ENCODE results near the gene LRCH4.

LRCH4 gene

GRCh38 chr7:100590077-100590737 lies 4.3 kb upstream of the LRCH4 start:
- TF ChIP-seq, protein P1, sequence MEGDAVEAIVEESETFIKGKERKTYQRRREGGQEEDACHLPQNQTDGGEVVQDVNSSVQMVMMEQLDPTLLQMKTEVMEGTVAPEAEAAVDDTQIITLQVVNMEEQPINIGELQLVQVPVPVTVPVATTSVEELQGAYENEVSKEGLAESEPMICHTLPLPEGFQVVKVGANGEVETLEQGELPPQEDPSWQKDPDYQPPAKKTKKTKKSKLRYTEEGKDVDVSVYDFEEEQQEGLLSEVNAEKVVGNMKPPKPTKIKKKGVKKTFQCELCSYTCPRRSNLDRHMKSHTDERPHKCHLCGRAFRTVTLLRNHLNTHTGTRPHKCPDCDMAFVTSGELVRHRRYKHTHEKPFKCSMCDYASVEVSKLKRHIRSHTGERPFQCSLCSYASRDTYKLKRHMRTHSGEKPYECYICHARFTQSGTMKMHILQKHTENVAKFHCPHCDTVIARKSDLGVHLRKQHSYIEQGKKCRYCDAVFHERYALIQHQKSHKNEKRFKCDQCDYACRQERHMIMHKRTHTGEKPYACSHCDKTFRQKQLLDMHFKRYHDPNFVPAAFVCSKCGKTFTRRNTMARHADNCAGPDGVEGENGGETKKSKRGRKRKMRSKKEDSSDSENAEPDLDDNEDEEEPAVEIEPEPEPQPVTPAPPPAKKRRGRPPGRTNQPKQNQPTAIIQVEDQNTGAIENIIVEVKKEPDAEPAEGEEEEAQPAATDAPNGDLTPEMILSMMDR (IDR thresholded peaks at IDR 0.05; ENCODE audit: insufficient read depth, low read length, poor library complexity, severe bottlenecking): no peak
- Histone ChIP-seq H3K4me2 (ENCODE audit: low read depth, low read length, poor library complexity, severe bottlenecking) (no peak overlapping the region), H3K9ac (ENCODE audit: low read length) (no peak overlapping the region), H3K79me2 (ENCODE audit: insufficient read depth, low read length) (peaks cover 4% of the 10 kb centered on the region), H3K9me2 (replicated peaks; ENCODE audit: insufficient read depth, low read length) (no peaks in the 10 kb centered on the region), H3K27ac (ENCODE audit: low read depth, low read length) (no peak overlapping the region), H3K9me3 (ENCODE audit: insufficient read depth, low read length) (no peaks in the 10 kb centered on the region), H3K36me3 (ENCODE audit: low read length) (no peaks in the 10 kb centered on the region), H3K27me3 (ENCODE audit: low read length) (no peaks in the 10 kb centered on the region), H2AFZ (ENCODE audit: low read depth, low read length, severe bottlenecking) (no peak overlapping the region), H4K20me1 (ENCODE audit: low read depth, low read length) (no peaks in the 10 kb centered on the region), H3K4me3 (ENCODE audit: insufficient read depth, low read length, poor library complexity, severe bottlenecking) (no peak overlapping the region), H3F3A (ENCODE audit: insufficient read depth) (no peaks in the 10 kb centered on the region)

- Histone ChIP-seq H3F3A (ENCODE audit: insufficient read depth) (no peaks in the 10 kb centered on the region), H3K9me2 (replicated peaks; ENCODE audit: insufficient read depth, low read length) (no peaks in the 10 kb centered on the region), H3K36me3 (ENCODE audit: low read length) (no peaks in the 10 kb centered on the region), H3K27ac (ENCODE audit: low read depth, low read length) (no peak overlapping the region), H3K79me2 (ENCODE audit: insufficient read depth, low read length) (peaks cover 12% of the 10 kb centered on the region), H2AFZ (ENCODE audit: low read depth, low read length, severe bottlenecking) (no peak overlapping the region), H4K20me1 (ENCODE audit: low read depth, low read length) (no peaks in the 10 kb centered on the region), H3K4me2 (ENCODE audit: low read depth, low read length, poor library complexity, severe bottlenecking) (no peak overlapping the region), H3K27me3 (ENCODE audit: low read length) (no peaks in the 10 kb centered on the region), H3K9me3 (ENCODE audit: insufficient read depth, low read length) (no peaks in the 10 kb centered on the region), H3K9ac (ENCODE audit: low read length) (no peak overlapping the region), H3K4me3 (ENCODE audit: insufficient read depth, low read length, poor library complexity, severe bottlenecking) (no peak overlapping the region)
- TF ChIP-seq, protein P1 (IDR thresholded peaks at IDR 0.05; ENCODE audit: insufficient read depth, low read length, poor library complexity, severe bottlenecking): no peak
- no peak for TF ChIP-seq EZH2phosphoT487 (conservative IDR thresholded peaks at IDR 0.05; ENCODE audit: low read length)
Measured at GRCh38 chr7:100589341-100589947, 3.5 kb upstream of the LRCH4 start.

DNA sequence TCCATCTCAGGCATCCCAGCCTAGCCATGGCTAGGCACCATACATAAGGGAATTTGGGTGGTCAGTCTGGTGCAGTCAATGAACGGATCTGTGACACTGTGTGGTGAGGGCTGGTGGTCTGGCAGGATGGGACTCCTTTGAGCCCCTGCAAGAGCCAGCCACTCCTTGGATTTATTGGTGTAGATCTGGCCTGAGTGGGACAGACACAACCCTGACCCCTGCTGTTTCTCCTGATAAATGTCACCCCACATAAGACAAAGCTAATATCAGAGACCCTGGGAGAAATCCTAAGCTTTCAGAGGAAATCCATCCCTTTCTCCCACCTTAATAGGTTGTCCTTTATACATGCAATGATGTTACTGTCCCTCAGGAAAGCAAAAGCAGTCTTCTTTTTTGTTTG lies 2.5 kb upstream of the LRCH4 start:
- no peaks in the 10 kb centered on the region for H4K20me1 ChIP-seq (ENCODE audit: low read depth, low read length)
- TF ChIP-seq, protein P1 (IDR thresholded peaks at IDR 0.05; ENCODE audit: insufficient read depth, low read length, poor library complexity, severe bottlenecking): peak; percentile 33
- no peak for TF ChIP-seq EZH2phosphoT487 (conservative IDR thresholded peaks at IDR 0.05; ENCODE audit: low read length)
- H3K9me3 ChIP-seq (ENCODE audit: insufficient read depth, low read length): no peaks in the 10 kb centered on the region
- no peaks in the 10 kb centered on the region for H3K36me3 ChIP-seq (ENCODE audit: low read length)
- H3K4me2 ChIP-seq (ENCODE audit: low read depth, low read length, poor library complexity, severe bottlenecking): no peak overlapping the region
- no peak overlapping the region for H3K4me3 ChIP-seq (ENCODE audit: insufficient read depth, low read length, poor library complexity, severe bottlenecking)
- H3K27me3 ChIP-seq (ENCODE audit: low read length): no peaks in the 10 kb centered on the region
- H3K27ac ChIP-seq (ENCODE audit: low read depth, low read length): no peak overlapping the region
- no peak overlapping the region for H3K9ac ChIP-seq (ENCODE audit: low read length)
- no peaks in the 10 kb centered on the region for H3K9me2 ChIP-seq (replicated peaks; ENCODE audit: insufficient read depth, low read length)
- peaks cover 6% of the 10 kb centered on the region; the same call in 1 of the 2 replicates for H3F3A ChIP-seq (ENCODE audit: insufficient read depth)
- H2AFZ ChIP-seq (ENCODE audit: low read depth, low read length, severe bottlenecking): no peak overlapping the region
- H3K79me2 ChIP-seq (ENCODE audit: insufficient read depth, low read length): peaks cover 15% of the 10 kb centered on the region

Data from SU-DHL-6 (cell line).